Uterus (tissue), 2 donors: ENCODE measurements around the gene RCN1.

ENCODE experiments used
- POLR2A ChIP-seq, 2 donors: fragments of 450-650 bp; IDR thresholded peaks; one replicate each; pipeline ENCODE4 v1.6.1; 2016; ENCODE audit warnings: antibody characterized with exemption in 2 of 2, mild to moderate bottlenecking in 1 of 2, moderate library complexity in 1 of 2
- TF ChIP-seq, protein P1 (sequence below), 4 experiments: fragments of 200-600 bp in 2 of 4; fragments of 450-650 bp in 2 of 4; sonication (generic) in 2 of 4; IDR thresholded peaks; one replicate each; pipeline ENCODE4 v1.5.1; 2016 to 2019; ENCODE audit warnings: antibody characterized with exemption in 4 of 4, mild to moderate bottlenecking in 2 of 4, moderate library complexity in 1 of 4

GRCh38 chr11:32154275-32154674 is 63.4 kb downstream of the RCN1 start:
- TF ChIP-seq, protein P1, sequence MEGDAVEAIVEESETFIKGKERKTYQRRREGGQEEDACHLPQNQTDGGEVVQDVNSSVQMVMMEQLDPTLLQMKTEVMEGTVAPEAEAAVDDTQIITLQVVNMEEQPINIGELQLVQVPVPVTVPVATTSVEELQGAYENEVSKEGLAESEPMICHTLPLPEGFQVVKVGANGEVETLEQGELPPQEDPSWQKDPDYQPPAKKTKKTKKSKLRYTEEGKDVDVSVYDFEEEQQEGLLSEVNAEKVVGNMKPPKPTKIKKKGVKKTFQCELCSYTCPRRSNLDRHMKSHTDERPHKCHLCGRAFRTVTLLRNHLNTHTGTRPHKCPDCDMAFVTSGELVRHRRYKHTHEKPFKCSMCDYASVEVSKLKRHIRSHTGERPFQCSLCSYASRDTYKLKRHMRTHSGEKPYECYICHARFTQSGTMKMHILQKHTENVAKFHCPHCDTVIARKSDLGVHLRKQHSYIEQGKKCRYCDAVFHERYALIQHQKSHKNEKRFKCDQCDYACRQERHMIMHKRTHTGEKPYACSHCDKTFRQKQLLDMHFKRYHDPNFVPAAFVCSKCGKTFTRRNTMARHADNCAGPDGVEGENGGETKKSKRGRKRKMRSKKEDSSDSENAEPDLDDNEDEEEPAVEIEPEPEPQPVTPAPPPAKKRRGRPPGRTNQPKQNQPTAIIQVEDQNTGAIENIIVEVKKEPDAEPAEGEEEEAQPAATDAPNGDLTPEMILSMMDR (IDR thresholded peaks at IDR 0.05) = no peak
- TF ChIP-seq POLR2A (IDR thresholded peaks at IDR 0.05) = no peak
